Measurements from ENCODE around the gene ZSCAN31. TPM values are rescaled to one million over a fixed set of nuclear protein-coding genes. Genes with fewer than 3 reads are reported as not detected.
"Not testable (repeated sequence)": the region's sequence is repeated elsewhere in the genome, so short reads cannot be mapped to it uniquely, and the experiment has no call there.

ZSCAN31 gene
- total RNA-seq, 1 experiment from 2014 or later, result 10.1 TPM

- BruUV-seq (replicated peaks), result no TSS peak
- no peak for ATAC-seq
- Histone ChIP-seq H3K27me3 (ENCODE audit: insufficient read depth, low read length) (no peaks in the 10 kb centered on the region), H3K27ac (ENCODE audit: low read depth, low read length) (no peak overlapping the region), H3K79me2 (ENCODE audit: insufficient read depth, low read length) (no peaks in the 10 kb centered on the region), H2AFZ (ENCODE audit: low read depth, low read length, poor library complexity, severe bottlenecking) (no peak overlapping the region), H3K9ac (ENCODE audit: low read length) (no peak overlapping the region), H3K4me3 (replicated peaks in 1 of 2; ENCODE audit: low read depth in 1 of 2, low read length in 2 of 2) (no peak overlapping the region), H3K9me3 (ENCODE audit: control insufficient read depth in 1 of 2, insufficient read depth in 1 of 2, low read depth in 1 of 2, low read length in 2 of 2) (no peaks in the 10 kb centered on the region), H3K4me1 (ENCODE audit: control insufficient read depth in 1 of 2, insufficient read depth in 2 of 2, low read length in 2 of 2) (no peaks in the 10 kb centered on the region), H3K4me2 (ENCODE audit: low read length) (no peak overlapping the region), H3K9me2 (ENCODE audit: insufficient read depth) (no peaks in the 10 kb centered on the region), H4K20me1 (ENCODE audit: insufficient read depth) (no peaks in the 10 kb centered on the region), H3K36me3 (ENCODE audit: control insufficient read depth in 1 of 2, insufficient read depth in 2 of 2, low read length in 2 of 2) (no peaks in the 10 kb centered on the region)
- TF ChIP-seq FOSL1 (IDR thresholded peaks at IDR 0.05; ENCODE audit: low read depth) (no peak), ZFX (IDR thresholded peaks at IDR 0.05) (no peak), SRF (IDR thresholded peaks at IDR 0.05; ENCODE audit: low read depth) (no peak), RAD21 (IDR thresholded peaks at IDR 0.05; ENCODE audit: low read depth) (no peak), SIN3A (IDR thresholded peaks at IDR 0.05; ENCODE audit: low read depth) (no peak), JUND (IDR thresholded peaks at IDR 0.05) (no peak), MAX (IDR thresholded peaks at IDR 0.05) (no peak), ATF3 (IDR thresholded peaks at IDR 0.05) (no peak), ELF1 (IDR thresholded peaks at IDR 0.05; ENCODE audit: borderline replicate concordance, low read depth) (no peak), REST (IDR thresholded peaks at IDR 0.05; ENCODE audit: low read depth) (no peak), ZBTB33 (IDR thresholded peaks at IDR 0.05; ENCODE audit: extremely low read depth, insufficient replicate concordance, low read length) (no peak), POLR2AphosphoS5 (IDR thresholded peaks at IDR 0.05; ENCODE audit: low read depth, low read length) (no peak), POLR2A (IDR thresholded peaks at IDR 0.05; ENCODE audit: borderline replicate concordance, extremely low read depth, insufficient read depth, insufficient read length) (no peak), CEBPB (IDR thresholded peaks at IDR 0.05; ENCODE audit: low read depth) (no peak)
- intact Hi-C loops (cut with micrococcal nuclease), result no loop called here
- no peak for DNase-seq (ENCODE audit: low read depth, low spot score)
- RAD21 ChIA-PET (ENCODE audit: low non-redundant PET in 1 of 2, low total read pairs in 2 of 2, uncharacterized antibody in 2 of 2, unreplicated experiment in 2 of 2), result no interaction called here
- POLR2A ChIA-PET, result no interaction called here
- CTCF ChIA-PET, result no interaction called here
Observed at GRCh38 chr6:28311139-28311823, 24.7 kb downstream of the ZSCAN31 start.

- H4K20me1 ChIP-seq (ENCODE audit: insufficient read depth); RAD21 ChIA-PET (ENCODE audit: low non-redundant PET in 1 of 2, low total read pairs in 2 of 2, uncharacterized antibody in 2 of 2, unreplicated experiment in 2 of 2); BruUV-seq (replicated peaks); H3K36me3 ChIP-seq (ENCODE audit: control insufficient read depth in 1 of 2, insufficient read depth in 2 of 2, low read length in 2 of 2); H3K4me2 ChIP-seq (ENCODE audit: low read length); H3K9ac ChIP-seq (ENCODE audit: low read length); H3K27me3 ChIP-seq (ENCODE audit: insufficient read depth, low read length); H3K9me2 ChIP-seq (ENCODE audit: insufficient read depth); DNase-seq (ENCODE audit: low read depth, low spot score); H3K4me3 ChIP-seq (replicated peaks in 1 of 2; ENCODE audit: low read depth in 1 of 2, low read length in 2 of 2); ATAC-seq; H3K27ac ChIP-seq (ENCODE audit: low read depth, low read length); intact Hi-C loops (cut with micrococcal nuclease); H3K79me2 ChIP-seq (ENCODE audit: insufficient read depth, low read length); H2AFZ ChIP-seq (ENCODE audit: low read depth, low read length, poor library complexity, severe bottlenecking); CTCF ChIA-PET; POLR2A ChIA-PET; H3K9me3 ChIP-seq (ENCODE audit: control insufficient read depth in 1 of 2, insufficient read depth in 1 of 2, low read depth in 1 of 2, low read length in 2 of 2); H3K4me1 ChIP-seq (ENCODE audit: control insufficient read depth in 1 of 2, insufficient read depth in 2 of 2, low read length in 2 of 2): not testable (repeated sequence)
Observed at GRCh38 chr6:28306363-28306762, 29.6 kb downstream of the ZSCAN31 start.
